Measurements from ENCODE around the gene IL17RE. TPM values are rescaled to one million over a fixed set of nuclear protein-coding genes. Genes with fewer than 3 reads are reported as not detected.

IL17RE gene
- polyA plus RNA-seq, 1 donor (not counting 4 experiments of a cell fraction or from before 2014, with no cell fraction given) = 16.0 TPM

- Histone ChIP-seq H3K4me3 (ENCODE audit: control insufficient read depth in 2 of 3, extremely low read depth in 1 of 3, insufficient read depth in 2 of 3, low read depth in 1 of 3, low read length in 3 of 3) (peak overlapping the region in 2 of 3 experiments; percentile 2 to 3), H4K20me1 (ENCODE audit: control insufficient read depth, extremely low read depth, insufficient read depth, low read length) (no peaks in the 10 kb centered on the region), H3K36me3 (ENCODE audit: control insufficient read depth in 2 of 2, extremely low read depth in 1 of 2, insufficient read depth in 2 of 2, low read length in 2 of 2) (no peaks in the 10 kb centered on the region), H3K9me3 (ENCODE audit: control insufficient read depth, low read depth, low read length) (no peaks in the 10 kb centered on the region), H3K27me3 (ENCODE audit: control insufficient read depth, extremely low read depth, insufficient read depth, low read length) (no peaks in the 10 kb centered on the region), H2AFZ (ENCODE audit: control insufficient read depth, low read length) (peak overlapping the region; percentile 15), H3K79me2 (ENCODE audit: control insufficient read depth, insufficient read depth, low read length) (no peaks in the 10 kb centered on the region), H3K9me1 (ENCODE audit: control insufficient read depth, extremely low read depth, insufficient read depth, low read length) (no peaks in the 10 kb centered on the region), H3K9ac (ENCODE audit: control insufficient read depth, extremely low read depth, insufficient read depth, low read length) (peak overlapping the region; percentile 31), H3K4me1 (ENCODE audit: control insufficient read depth, extremely low read depth, insufficient read depth, low read length) (peaks cover 21% of the 10 kb centered on the region), H3K27ac (ENCODE audit: control insufficient read depth, insufficient read depth, low read length) (peak overlapping the region; percentile 84), H3K4me2 (ENCODE audit: control insufficient read depth, extremely low read depth, insufficient read depth, low read depth, low read length) (peak overlapping the region; percentile 75)
- TF ChIP-seq, protein P1, sequence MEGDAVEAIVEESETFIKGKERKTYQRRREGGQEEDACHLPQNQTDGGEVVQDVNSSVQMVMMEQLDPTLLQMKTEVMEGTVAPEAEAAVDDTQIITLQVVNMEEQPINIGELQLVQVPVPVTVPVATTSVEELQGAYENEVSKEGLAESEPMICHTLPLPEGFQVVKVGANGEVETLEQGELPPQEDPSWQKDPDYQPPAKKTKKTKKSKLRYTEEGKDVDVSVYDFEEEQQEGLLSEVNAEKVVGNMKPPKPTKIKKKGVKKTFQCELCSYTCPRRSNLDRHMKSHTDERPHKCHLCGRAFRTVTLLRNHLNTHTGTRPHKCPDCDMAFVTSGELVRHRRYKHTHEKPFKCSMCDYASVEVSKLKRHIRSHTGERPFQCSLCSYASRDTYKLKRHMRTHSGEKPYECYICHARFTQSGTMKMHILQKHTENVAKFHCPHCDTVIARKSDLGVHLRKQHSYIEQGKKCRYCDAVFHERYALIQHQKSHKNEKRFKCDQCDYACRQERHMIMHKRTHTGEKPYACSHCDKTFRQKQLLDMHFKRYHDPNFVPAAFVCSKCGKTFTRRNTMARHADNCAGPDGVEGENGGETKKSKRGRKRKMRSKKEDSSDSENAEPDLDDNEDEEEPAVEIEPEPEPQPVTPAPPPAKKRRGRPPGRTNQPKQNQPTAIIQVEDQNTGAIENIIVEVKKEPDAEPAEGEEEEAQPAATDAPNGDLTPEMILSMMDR (optimal IDR thresholded peaks at IDR 0.05 in 1 of 3, IDR thresholded peaks at IDR 0.05 in 1 of 3, conservative IDR thresholded peaks at IDR 0.05 in 1 of 3; ENCODE audit: extremely low read depth in 1 of 3, insufficient read depth in 2 of 3, low read length in 3 of 3) = no peak
- TF ChIP-seq EZH2 (IDR thresholded peaks at IDR 0.05; ENCODE audit: low read length) = no peak
- dilution Hi-C loops (cut with MboI; ENCODE audit: extremely low pct_ligation_motif_present, low sequenced_read_pairs) = no loop called here
- DNase-seq (ENCODE audit: low read depth, low spot score) (no peak), FAIRE-seq (no peak)
Measured at GRCh38 chr3:9883706-9884554, 18.7 kb upstream of the IL17RE start.

DNA sequence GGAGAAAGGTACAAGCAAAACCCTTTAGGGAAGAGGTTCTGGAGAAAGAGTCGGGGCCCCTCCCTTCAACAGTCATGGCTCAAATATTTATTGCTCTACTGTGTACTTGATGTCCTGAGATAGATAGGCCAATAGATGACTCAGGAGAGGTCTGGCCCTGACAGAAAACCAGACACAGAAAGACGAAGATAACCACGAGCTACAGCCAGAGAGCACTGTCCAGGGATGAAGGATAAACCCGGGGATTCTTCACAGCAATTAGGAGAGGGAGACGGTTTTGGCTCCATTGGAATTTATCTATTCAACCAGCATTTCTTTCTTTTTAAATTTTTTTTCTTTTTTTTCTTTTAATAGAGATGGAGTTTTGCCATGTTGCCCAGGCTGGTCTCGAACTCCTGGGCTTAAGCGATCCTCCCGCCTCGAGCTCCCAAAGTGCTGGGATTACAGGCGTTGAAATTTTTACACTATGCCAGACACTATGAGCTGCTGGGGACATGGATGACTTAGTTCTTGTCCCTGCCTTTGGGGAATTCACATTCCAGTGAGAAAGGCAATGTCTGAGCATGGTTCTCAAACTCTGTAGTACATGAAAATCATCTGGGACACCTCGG, 18.0 kb upstream of the IL17RE start:
- TF ChIP-seq EZH2 (IDR thresholded peaks at IDR 0.05; ENCODE audit: low read length) = no peak
- TF ChIP-seq, protein P1 (optimal IDR thresholded peaks at IDR 0.05 in 1 of 3, IDR thresholded peaks at IDR 0.05 in 1 of 3, conservative IDR thresholded peaks at IDR 0.05 in 1 of 3; ENCODE audit: extremely low read depth in 1 of 3, insufficient read depth in 2 of 3, low read length in 3 of 3) = peak in 1 of 3 experiments; percentile 19
- H3K4me1 ChIP-seq (ENCODE audit: control insufficient read depth, extremely low read depth, insufficient read depth, low read length) = peaks cover 21% of the 10 kb centered on the region
- FAIRE-seq (peak; percentile 69), DNase-seq (ENCODE audit: low read depth, low spot score) (peak; percentile 66)
- peak overlapping the region; percentile 75 for H3K4me2 ChIP-seq (ENCODE audit: control insufficient read depth, extremely low read depth, insufficient read depth, low read depth, low read length)
- no peaks in the 10 kb centered on the region for H3K36me3 ChIP-seq (ENCODE audit: control insufficient read depth in 2 of 2, extremely low read depth in 1 of 2, insufficient read depth in 2 of 2, low read length in 2 of 2)
- dilution Hi-C loops (cut with MboI; ENCODE audit: extremely low pct_ligation_motif_present, low sequenced_read_pairs) = no loop called here
- no peaks in the 10 kb centered on the region for H3K79me2 ChIP-seq (ENCODE audit: control insufficient read depth, insufficient read depth, low read length)
- peak overlapping the region; percentile 84 for H3K27ac ChIP-seq (ENCODE audit: control insufficient read depth, insufficient read depth, low read length)
- peak overlapping the region in 2 of 3 experiments; percentile 2 to 3 for H3K4me3 ChIP-seq (ENCODE audit: control insufficient read depth in 2 of 3, extremely low read depth in 1 of 3, insufficient read depth in 2 of 3, low read depth in 1 of 3, low read length in 3 of 3)
- no peaks in the 10 kb centered on the region for H3K9me1 ChIP-seq (ENCODE audit: control insufficient read depth, extremely low read depth, insufficient read depth, low read length)
- no peaks in the 10 kb centered on the region for H4K20me1 ChIP-seq (ENCODE audit: control insufficient read depth, extremely low read depth, insufficient read depth, low read length)
- H3K9me3 ChIP-seq (ENCODE audit: control insufficient read depth, low read depth, low read length) = no peaks in the 10 kb centered on the region
- H2AFZ ChIP-seq (ENCODE audit: control insufficient read depth, low read length) = peak overlapping the region; percentile 15
- H3K9ac ChIP-seq (ENCODE audit: control insufficient read depth, extremely low read depth, insufficient read depth, low read length) = peak overlapping the region; percentile 31
- no peaks in the 10 kb centered on the region for H3K27me3 ChIP-seq (ENCODE audit: control insufficient read depth, extremely low read depth, insufficient read depth, low read length)

Data from keratinocyte (primary cell).